SIG-M5 treated with dmso at 0.1 percent for 504 hours (cell line): ENCODE measurements around the gene VKORC1L1.
"Not testable (repeated sequence)": the region's sequence is repeated elsewhere in the genome, so short reads cannot be mapped to it uniquely, and the experiment has no call there.

Experiments
- DNase-seq: peaks from one replicate; lab custom pipeline; 2025; ENCODE audit not compliant: unreplicated experiment; lab: John Stamatoyannopoulos, UW

The VKORC1L1 gene

DNA sequence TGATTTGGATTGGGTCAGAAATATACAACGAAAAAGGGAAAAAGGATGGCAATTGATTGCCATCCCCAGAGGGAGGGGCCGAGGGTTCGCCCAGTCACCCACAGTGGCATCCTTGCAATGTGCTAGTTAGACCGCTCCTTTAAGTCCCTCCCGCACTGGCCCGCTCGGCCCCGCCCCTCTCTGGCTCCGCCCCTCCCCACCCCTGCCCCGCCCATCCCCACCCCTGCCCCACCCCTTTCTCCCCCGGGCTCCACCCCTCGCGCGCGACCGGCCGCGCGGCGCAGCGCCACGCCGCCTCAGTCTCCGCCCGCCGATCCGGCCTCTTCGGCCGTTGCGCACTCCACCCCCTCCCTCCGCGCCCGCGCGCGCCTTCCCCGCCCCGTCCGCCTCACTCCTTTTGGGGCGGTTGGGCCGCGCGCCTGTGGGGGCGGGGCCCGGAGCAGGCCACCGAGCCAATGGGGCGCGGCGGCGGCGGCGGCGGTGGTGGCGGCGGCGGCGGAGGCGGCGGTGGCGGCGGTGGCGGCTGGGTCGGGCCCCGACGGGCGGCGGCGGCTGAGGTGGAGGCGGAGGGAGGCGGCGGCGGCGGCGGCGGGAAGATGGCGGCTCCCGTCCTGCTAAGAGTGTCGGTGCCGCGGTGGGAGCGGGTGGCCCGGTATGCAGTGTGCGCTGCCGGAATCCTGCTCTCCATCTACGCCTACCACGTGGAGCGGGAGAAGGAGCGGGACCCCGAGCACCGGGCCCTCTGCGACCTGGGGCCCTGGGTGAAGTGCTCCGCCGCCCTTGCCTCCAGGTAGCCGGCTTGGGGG lies at the start of gene VKORC1L1:
TSS of gene VKORC1L1 (plus strand) at position 299 of the 806 bp plus-strand sequence. CDS start at position 597, 298 bp downstream.
- peak; percentile 90 for DNase-seq

DNA sequence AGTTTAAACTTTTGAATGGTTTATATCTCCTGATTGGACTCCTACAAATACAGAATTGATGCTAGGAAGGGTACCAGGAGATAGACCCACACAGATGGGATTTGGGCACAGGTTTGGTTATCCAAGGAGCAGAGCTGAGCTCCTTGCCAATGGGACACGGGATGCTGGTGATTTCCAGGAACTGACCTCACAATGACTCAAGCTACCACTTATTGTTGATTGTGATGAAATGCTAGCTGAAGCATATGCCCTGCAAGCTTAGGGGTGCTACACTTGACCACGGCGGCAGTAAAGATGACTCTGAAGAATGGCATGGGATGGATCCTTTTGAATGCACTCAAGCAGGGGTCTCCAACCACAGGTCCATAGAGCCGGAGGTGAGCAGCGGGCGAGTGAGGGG lies 45.5 kb upstream of the VKORC1L1 start:
- no peak for DNase-seq

DNA sequence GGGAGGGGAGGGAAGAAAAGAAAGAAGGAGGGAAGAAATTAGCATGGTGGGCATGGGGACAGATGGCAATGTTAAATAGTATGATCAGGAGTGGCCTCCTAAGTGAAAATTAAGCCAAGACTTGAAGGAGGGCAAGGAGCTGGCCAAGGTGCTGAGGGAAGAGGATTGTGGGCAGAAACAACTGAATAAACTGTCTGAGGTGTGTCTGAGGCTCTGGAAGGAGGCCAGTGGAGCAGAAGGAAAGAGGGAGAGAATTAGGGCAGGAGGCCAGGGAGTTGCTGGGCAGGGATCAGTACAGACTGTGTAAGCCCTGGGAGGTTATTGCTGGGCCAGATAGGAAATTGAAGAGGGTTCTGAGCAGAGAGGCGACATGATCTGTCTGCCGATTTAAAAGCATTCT lies 40.6 kb upstream of the VKORC1L1 start:
- peak; percentile 4 for DNase-seq

DNA sequence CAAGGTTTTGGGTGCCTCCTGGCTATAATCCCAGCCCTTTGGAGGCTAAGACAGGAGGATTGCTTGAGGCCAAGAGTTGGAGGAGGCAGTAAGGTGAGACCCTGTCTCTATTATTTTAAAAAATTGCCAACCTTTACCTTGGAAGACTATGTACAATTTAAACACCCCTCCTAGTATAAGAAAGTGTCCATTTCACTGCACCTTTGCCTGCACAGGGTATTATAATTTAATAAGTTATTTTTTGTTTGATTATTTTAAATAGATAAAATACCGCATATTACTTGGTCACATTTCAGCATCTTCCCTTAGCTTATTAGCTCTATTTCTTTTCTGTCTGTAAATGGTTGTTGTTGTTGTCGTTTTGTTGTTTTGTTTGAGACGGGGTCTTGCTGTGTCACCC lies 36.2 kb upstream of the VKORC1L1 start:
- DNase-seq: not testable (repeated sequence)

DNA sequence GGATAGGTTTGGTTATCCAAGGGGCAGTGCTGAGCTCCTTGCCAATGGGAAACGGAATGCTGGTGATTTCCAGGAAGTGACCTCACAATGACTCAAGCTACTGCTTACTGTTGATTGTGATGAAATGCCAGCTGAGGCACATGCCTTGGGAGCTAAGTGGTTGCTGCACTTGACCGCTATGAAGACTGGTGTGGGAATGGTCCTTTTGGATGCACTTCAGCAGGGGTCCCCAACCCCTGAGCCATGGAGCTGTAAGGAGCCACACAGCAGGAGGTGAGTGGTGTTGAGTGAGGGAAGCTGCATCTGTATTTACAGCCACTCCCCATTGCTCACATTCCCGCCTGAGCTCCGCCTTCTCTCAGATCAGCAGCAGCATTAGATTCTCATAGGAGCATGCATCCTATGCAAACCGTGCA lies 35.3 kb upstream of the VKORC1L1 start:
- DNase-seq: not testable (repeated sequence)

DNA sequence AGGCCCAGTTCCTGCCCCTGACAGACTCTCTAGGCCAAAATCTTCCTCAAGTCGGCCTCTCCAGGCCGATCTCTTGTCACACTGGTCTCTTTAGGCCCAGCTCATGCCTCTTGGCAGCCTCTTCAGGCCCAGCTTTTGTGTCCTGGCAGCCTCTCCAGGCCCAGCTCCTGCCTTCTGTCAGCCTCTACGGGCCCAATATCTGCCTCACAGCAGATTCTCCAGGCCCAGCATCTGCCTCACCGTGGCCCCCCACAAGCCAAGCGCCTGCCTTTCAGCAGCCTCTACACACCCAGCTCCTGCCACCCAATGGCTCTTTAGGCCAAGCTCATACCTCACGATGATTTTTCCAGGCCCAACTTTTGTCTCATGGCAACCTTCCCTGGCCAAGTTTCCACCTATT lies 33.0 kb upstream of the VKORC1L1 start:
- no peak for DNase-seq

DNA sequence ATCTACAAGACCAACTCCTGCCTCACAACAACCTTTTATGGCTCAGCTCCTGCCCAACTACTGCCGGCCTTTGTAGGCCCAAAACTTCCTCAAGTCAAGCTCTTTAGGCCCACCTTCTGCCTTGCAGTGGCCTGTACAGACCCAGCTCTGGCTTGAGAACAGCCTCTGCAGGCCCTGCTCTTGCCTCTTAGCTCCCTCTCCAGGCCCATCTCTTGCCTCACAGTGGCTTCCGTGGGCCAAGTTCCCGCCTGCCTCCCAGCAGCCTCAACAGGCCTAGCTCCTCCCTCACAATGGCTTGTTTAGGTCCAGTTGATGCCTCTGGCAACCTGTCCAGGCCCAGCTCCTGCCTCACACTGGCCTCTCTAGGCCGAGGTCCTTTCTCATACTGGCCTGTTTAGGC lies 32.4 kb upstream of the VKORC1L1 start:
- DNase-seq: no peak

DNA sequence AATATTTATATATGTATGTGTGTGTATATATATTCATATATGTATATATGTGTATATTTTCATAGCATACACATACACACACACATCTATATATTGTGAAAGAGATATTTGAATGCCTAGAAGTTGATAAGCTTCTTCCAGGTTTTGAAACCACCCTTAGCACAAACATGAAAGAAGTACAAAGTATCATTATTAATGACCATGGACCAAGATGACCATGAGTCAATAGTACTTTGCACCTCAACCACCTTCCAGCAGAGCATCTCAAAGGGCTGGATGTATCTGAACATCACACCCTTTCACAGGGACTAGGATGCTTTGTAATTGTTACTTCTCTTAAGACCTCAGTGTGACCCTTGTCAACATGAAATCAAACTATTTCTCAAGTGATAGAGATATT lies 29.3 kb upstream of the VKORC1L1 start:
- DNase-seq: not testable (repeated sequence)

DNA sequence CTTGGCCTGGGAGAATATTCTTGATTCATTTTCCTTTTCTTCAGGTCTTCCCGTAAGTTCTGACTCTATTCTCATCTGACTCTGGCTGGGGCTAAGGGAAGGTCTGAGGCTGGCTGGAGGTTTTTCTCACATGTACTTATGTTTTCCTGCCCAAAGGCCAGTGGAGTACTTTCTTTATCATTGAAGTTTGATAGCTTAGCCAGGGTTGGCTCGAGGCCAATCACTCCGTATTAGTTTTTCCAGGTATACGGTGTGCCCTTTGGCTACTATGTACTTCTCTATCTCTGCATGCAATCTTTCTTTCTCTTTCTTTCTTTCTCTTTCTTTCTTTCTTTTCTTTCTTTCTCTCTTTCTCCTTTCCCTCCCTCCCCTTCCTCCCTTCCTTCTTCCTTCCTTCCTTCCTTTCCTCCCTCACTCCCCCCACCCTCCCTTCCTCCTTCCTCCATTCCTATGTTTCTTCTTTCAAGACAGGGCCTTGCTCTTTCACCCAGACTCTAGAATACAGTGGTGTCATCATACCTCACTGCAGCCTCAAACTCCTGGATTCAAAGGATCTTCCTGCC lies 26.8 kb upstream of the VKORC1L1 start:
- DNase-seq: no peak

DNA sequence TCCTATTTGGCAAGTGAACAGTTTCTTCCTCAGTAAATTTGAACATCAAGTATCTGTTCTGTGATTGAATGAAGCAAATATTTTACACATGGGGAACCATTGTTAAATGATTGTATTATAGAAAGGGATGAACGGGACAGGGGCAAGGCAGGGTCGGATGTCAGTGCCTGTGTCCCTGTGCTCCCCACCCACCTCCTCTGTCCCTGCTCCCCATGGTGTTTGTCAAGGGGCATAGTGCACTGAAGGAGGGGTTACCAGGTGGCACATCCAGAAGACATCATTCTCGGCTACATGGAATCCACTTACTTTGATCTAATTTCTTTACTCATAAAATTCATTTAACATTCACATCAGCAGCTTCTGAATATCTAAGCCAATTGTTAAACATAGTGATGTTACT lies 19.4 kb upstream of the VKORC1L1 start:
- DNase-seq: not testable (repeated sequence)

DNA sequence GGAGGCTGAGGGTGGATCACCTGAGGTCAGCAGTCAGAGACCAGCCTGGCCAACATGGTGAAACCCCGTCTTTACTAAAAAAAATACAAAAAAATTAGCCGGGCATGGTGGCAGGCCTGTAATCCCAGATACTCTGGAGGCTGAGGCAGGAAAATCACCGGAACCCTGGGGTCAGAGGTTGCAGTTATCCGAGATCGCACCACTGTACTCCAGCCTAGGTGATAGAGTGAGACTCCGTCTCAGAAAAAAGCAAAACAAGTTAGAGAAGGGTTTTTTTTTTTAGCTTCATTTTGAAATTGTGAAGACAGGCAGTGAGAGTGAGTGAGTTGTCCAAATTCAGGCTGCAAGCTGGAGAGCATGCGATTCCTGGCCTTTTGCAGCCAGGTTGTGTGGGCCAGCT lies 19.0 kb upstream of the VKORC1L1 start:
- DNase-seq: not testable (repeated sequence)

DNA sequence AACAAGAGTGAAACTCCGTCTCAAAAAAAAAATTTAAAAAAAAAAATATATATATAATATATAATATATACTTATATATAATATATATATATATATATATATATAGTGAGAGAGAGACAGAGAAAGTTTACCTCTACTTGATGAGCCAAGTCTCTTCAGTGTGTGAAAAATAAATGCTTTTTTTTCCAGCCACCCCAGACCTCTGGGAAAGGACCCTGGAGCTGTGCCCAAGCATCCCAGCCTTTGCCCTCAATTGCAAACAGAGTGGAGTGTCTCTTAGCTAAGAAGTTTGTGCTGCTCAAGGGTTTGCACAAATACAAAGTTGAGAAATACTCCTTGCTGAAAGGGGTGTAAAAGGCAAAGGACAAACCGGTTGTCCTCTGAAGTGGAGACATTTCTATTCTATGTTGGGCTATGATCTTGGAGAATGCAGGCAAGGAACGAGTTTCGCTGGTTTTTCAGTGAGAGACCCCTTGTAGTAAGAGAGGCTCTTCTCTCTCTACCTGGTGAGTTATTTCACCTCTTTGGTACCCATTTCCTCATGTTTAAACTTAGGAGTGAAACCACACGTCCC lies 15.5 kb upstream of the VKORC1L1 start:
- DNase-seq: not testable (repeated sequence)

DNA sequence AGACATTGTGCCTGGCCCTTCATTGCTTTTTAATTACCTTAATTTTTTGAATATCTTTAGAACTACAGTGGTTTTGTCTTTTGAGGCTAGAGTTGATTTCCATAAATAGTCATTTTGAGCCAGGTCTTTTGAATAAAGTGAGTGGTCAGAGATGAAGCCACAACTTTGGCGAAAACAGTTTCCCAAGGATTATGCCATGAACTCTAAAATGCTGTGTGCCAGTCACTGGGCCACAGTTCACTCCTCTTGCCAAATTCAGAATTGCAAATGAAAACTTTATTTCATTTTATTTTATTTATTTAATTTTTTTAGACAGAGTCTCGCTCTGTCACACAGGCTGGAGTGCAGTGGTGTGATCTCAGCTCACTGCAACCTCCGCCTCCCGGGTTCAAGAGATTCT lies 14.2 kb upstream of the VKORC1L1 start:
- not testable (repeated sequence) for DNase-seq

DNA sequence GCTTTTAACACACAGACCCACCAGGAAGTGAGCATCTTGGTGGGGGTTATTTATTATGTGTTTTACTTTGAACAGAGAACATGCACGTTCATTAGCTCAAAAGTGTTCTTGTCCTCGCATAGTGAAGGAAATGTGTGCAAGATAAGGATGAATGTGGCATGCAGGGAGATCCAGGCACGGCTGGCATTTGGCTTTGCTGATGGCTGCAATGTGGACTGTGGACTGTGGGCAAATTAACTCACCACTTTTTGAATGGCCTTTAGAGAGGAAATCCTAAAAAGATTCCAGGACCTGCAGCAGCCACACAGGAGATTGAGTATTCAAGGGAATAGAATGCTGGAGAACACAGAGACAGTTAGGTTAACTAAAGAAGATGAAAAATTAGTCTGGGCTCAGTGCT lies 6.6 kb upstream of the VKORC1L1 start:
- not testable (repeated sequence) for DNase-seq

DNA sequence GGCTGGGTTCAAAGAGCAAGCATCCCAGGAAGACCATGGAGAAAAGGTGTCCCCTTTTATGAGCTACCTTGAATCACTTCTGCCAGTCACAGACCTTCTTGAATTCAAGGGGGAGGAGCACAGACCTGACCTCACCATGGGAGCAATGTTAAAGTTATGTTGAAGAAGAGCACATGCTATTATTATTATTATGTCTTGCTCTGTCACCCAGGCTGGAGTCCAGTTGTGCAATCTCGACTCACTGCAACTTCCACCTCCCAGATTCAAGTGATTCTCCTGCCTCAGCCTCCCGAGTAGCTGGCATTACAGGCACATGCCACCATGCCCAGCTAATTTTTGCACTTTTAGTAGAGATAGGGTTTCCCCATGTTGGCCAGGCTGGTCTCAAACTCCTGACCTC lies 5.2 kb upstream of the VKORC1L1 start:
- DNase-seq: not testable (repeated sequence)

DNA sequence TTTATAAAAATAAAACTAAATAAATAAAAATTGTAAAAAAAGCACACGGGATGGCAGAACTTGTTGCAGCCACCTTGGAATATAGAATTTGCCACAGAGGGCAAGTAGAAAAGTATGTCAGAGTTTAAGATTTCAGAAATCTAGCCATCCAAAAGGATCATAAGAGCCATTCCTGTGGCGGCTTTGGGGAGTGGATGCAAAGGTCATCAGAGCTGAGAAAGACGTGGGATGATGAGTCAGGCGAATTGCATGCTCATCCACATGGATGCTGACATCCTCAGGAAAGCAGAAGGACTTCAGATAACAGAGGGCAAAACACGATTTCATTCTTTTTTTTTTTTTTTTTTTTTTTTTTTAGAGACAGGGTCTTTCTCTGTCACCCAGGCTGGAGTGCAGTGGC lies 3.6 kb upstream of the VKORC1L1 start:
- DNase-seq: not testable (repeated sequence)

DNA sequence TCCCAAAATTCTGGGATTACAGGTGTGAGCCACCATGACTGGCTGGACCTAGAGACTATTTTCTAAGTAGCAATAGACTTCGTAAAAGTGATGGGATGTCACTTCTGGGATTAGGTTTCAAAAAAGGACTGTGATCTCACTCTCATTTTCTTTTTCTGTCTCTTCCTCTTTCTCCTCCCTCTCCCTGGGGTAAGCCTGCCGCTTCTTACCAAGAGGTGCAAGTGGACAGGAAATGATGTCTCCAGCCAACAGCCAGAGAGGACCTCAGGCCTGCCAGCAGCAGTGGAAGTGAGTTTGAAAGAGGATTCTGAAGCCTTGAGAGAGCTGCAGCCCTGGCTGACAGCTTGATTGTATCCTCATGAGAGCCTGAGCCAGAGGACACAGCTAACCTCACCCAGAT lies 1.4 kb upstream of the VKORC1L1 start:
- peak; percentile 45 for DNase-seq

DNA sequence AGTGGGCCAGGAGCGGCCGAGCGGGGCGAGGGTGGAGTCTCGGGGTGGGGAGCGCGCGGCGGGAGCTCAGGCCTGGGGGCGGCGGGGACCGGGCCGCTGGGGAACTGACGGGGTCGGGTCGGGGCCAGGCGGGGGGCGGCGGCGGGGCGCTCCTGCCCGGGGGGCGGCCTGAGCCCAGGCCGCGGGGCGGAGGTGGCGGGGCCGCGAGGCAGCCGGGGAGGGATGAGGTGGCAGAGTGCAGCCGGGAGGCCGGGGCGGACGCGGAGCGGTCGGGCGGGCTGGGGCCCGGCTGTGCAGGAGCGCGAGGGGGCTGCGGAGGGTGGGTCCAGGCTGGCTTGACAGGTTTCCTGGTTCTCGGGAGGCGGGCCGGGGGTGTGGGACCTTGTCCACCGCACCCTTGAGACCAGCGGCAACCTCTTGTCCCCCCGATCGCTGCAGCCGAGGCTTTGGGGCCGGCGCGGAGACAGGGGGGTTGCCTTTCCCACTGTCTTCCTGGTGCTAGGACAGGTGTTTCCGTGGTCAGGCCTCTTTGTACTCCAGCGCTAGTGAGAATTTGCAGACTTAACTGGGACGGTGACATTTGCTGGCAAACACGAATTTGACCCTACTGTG lies 814 bp downstream of the VKORC1L1 start:
- not testable (repeated sequence) for DNase-seq

DNA sequence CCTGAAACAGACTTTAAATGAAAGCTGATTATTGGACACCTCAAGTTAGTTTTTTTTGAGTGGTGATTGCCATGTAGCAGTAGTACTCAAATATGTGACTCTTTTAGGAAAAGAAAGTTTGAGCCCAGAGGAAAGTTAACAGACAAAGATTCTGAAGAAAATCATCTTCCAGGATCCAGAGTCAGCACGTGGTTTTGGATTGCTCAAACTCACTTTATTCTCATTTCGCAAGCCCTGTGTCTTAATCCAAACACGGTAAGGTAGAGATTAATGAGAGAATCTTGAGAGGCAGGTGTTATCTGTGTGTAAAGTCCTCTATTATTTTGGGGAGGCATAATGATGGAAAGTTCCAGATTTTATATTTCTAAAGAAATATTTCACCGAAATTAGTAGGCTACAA lies 2.8 kb downstream of the VKORC1L1 start:
- not testable (repeated sequence) for DNase-seq

DNA sequence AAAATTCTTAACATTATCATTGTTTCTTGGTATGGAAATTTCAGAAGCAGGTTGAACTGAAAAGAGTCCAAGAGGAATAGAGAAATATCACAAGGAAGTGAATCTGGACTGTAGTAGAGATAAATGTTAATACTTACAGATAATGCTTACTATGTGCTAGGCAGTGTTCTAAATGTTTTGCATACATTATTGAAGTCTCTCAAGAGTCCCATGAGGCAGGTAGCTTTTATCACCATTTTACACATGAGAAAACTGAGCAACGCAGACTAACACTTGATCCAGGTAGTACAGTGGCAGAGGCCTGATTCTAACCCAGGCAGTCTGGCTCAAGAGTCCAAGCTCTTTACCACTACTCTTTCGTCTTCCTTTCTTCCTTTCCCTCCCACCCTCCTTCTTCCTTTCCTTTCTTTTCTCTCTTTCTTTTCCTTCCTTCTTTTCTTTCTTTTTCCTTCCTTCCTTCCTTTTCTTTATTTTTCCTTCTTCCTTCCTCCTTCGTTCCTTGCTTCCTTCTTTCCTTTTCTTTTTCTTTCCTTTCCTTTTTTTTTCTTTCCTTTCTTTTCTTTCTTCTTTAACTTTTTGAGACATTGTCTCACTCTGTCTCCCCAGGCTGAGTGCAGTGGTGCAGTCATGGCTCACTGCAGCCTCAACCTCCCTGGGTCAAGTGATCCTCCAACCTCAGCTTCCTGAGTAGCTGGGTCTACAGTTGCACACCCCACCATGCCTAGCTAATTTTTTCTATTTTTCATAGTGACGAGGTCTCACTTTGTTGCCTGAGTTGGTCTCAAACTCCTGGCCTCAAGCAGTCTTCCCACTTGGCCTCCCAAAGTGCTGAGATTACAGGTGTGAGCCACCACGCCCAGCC lies 6.6 kb downstream of the VKORC1L1 start:
- not testable (repeated sequence) for DNase-seq

DNA sequence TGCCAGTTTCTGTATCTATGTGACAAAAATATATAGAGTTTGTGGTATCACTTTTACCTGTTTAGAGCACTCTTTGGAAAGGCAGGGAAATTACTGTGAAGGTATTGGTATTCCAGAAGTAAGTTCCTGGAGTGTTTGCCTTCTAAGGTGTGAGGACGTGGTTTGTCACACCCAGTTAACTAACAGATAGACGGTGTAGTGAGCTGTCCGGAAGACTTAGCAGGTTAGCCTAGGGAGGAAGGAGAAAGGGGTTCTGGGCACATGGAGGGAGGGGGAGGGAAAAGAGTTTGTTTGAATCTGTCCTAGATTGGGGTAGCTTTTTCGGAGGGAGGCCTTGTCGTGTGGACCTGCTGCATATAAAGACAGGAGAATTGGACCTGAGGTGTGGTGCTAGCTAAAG lies 7.4 kb downstream of the VKORC1L1 start:
- DNase-seq: not testable (repeated sequence)
